NCI-H82 treated with DMSO at 0.1 percent for 48 hours (cell line): Measurements from ENCODE around the gene SNAPC4.
"Not testable (repeated sequence)": the region's sequence is repeated elsewhere in the genome, so short reads cannot be mapped to it uniquely, and the experiment has no call there.

Experiments
- DNase-seq: peaks from one replicate; lab custom pipeline; 2025; ENCODE audit not compliant: unreplicated experiment; lab: John Stamatoyannopoulos, UW

Gene SNAPC4

DNA sequence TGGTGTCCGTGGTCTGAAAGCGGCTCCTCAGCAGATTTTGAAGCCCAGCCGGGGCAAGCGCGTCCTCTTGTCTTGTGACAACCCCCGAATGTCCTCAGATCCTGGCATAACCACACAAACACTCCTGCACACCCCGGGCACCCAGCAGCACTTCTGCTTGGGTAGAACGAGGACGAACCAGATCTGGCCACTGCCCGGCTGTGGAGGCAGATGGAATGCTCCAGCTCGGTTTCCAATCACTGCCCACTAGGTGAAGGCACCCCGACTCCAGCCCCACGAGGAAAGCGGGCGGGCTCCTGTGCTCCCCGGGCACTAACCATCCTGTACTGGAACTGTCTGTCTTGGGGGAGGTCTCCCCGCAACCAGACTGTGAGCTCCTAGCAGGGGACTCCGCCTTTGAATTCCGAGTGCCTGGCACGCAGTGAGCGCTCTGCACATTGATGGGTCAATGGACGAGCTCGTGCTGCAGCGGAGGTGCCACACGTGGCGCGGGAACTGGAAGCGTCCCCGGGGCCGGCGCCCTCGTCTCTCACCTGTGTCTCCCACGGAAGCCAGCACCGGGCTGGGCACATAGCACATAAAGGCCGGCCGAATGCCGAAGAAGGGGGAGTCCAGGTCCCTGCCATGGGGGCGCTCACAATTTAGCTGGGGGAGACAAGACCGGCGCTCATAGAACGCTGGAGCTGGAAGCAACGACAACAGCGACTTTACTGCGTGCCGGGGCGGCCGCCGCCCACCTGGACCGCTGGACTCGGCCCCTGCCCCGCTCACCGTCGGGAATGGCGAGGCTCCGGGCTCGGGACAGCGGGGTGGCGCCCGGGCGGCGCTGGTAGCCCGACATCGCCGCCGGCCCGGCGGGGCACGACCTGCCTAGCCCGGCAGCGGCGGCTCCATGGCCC is 9.8 kb upstream of the SNAPC4 start:
- no peak for DNase-seq

DNA sequence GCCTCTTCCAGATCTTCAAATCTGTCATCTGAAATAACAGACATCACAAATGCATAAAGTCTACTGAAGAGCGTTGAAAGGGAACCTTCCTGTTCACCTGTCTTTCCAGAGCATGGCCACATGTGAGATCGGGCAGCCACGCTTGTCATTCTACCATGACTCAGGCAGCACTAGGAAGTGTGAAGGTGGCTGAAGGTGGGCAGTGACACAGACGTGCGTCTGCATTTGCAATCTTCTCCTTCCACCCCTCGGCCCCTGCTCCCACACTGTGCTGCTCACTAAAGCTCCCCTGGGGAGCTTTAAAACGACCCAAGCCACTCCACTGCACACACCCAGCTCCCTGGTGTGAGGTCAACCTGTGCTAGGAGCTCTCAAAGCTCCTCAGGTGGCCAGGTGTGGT is 7.9 kb upstream of the SNAPC4 start:
- DNase-seq: no peak

DNA sequence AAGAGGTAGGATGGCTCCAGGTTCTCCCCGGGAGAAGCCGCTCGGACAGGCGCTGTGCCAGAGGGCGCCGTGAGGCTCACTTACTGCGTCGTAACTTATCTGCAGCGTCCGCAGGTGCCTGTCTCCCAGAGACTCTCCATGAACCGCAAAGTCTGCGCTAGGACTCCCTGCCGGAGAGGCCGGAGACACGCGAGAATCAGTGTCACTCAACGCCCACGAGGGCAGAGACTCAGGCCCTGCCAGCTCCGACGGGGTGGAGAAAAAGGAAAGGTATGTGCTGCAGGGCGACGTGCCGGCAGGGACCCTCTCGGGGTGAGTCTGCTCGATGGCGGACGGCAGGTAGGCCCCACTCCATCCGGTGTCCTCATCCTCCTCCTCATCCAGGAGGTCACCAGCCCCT is 7.1 kb upstream of the SNAPC4 start:
- DNase-seq: not testable (repeated sequence)

DNA sequence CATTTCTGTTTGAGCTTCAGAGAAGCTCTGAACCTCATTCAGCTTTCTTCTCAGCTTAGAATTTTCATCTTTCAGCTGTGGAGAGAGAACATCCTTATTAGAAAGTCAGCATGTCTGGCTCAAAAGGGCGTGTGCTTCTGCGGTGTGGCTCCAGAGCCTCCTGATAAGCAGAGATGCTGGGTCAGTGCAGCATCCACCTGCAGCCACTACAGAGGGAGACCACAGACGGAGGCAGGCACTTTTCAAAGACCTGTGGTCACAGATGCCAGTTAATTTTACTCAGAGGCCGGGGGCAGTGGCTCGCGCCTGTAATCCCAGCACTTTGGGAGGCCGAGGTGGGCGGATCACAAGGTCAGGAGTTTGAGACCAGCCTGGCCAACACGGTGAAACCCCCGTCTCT is 5.9 kb upstream of the SNAPC4 start:
- DNase-seq: not testable (repeated sequence)

DNA sequence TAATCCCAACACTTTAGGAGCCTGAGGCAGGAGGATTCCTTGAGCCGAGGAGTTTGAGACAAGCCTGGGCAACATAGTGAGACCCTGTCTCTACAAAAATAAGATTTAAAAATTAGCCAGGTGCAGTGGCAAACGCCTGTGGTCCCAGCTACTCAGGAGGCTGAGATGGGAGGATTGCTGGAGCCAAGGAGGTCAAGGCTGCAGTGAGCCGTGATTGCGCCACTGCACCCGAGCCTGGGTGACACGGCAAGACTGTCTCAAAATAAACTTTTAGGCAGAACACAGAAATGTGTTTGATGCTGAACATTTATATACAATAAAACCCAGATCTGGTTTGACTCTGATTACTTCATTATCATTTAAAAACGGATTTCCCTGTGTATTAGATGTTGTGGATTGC is 5.5 kb upstream of the SNAPC4 start:
- no peak for DNase-seq

DNA sequence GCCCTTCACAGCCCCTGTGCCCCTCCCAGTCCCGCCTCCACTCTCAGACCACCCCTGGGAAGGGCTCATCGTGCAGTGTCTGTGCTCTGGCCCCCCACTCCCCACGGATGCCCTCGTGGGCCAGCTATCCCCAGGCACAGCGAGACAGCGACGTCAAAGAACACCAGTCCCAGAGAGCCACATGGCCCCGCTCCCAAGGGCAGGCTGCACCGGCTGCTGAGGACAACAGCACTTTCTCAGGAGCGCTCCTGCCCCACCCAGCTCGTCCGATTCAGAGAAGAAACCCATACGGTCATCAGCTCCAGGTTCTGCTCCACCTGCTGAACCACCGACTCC is 4.8 kb upstream of the SNAPC4 start:
- no peak for DNase-seq

DNA sequence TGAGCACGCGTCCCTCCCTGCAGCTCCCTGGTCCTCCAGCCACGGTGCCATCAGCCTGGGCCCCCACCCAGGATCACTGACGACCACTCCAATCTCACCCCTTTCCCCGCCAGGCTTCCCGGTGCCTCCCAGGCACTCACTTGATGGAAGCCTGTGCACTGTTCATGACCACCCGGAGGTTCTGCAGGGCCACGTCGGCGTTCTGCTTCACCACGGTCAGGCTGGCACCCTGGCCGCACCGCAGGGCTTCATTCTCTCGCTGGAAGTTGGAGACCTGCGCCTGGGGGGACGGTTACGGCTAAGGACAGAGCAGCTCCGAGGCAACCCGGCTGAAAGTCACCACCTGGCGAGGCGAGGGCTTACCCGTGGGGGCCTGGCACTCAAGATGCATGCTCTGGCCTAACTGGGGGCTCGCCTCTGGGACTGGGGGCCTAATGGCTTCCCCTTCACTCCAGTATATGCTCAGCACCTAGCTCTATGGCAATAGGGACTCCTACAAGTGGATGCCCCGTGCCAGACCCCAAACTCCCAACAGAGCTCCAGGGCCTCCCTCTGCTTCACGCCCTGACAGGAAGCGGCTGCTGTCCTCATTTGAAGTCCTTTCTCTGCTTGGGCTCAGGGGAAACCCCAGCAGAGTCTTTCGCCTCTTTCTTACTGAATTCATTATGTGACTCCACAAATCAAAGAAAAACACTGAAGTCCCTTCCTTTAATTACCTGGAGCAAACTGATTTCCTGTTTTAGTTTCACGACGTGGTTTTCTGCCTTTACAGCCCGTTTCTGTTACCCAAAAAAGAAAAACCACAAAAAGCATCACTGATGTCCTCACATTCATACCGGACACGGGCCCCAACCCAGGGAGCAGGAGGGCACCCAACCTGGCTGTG is 4.2 kb upstream of the SNAPC4 start:
- no peak for DNase-seq

DNA sequence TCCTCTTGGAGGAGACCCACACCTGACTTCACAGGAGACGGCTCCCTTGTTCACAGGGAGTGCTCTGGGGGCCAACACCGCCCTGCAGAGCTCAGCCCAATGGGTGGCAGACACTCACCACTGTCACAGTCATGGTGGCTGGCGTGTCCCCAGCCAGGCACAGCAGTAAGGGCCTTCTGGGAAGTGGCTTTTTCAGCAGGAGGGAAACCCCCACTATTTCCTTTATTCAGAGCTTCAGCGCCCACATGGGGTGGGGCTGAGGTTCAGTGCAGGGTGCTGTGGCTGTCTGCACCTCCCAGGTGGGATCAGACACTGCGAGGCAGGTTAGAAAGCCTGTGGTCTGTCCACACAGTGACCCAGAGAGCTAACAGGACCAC is 3.6 kb upstream of the SNAPC4 start:
- DNase-seq: no peak

DNA sequence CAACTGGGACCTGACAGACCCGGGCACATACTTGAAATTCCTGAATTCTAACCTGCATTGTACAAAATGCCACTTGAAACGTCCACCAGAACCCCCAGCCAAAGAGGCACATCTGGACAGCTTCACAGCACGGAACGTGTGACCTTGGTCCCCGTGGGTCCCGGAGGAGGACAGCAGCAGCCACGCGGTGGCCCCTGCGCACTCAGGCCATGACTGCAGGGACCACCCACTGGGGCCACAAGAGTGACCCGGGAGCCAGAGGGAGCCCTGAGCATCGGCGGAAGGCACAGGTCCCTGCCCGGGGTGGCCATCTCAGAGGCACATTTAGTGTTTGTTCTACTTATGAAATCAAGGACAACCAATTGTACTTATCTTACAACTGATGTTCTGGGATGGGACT is 2.1 kb upstream of the SNAPC4 start:
- no peak for DNase-seq

DNA sequence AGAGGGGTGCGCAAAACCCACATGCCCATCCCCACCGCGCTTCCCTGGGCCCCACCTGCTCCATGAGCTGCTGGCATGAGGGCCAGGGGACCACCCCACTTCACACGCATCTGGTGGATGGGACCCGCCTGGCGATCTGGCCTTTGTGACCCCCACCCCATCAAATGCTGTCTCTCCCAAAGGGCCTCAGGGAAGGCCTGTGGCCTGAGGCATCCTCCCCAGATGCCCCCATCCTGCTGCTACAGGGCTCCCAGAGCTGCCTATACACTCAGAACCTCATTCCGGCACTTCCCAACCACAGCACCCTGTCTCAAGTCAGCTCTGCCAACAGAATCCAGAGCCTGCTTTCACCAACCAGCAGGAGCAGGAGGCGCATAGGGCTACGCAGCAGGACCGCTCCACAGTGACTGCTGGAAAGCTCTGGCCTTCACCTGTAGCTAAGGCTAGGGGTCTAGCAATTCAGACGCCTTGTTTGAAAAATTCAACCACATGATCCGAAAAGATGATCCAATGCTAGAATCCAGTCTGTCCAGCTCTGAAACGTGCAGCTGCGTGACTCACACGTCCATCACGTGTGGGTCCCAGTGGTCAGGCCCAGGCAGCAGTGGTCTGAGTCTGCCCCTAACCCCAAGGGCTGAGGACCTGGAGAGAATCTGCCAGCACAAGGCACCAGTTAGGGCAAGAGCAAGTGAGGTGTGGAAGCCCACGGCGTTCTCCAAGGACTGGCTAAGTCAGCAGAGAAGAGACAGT is 1.4 kb upstream of the SNAPC4 start:
- DNase-seq: no peak

DNA sequence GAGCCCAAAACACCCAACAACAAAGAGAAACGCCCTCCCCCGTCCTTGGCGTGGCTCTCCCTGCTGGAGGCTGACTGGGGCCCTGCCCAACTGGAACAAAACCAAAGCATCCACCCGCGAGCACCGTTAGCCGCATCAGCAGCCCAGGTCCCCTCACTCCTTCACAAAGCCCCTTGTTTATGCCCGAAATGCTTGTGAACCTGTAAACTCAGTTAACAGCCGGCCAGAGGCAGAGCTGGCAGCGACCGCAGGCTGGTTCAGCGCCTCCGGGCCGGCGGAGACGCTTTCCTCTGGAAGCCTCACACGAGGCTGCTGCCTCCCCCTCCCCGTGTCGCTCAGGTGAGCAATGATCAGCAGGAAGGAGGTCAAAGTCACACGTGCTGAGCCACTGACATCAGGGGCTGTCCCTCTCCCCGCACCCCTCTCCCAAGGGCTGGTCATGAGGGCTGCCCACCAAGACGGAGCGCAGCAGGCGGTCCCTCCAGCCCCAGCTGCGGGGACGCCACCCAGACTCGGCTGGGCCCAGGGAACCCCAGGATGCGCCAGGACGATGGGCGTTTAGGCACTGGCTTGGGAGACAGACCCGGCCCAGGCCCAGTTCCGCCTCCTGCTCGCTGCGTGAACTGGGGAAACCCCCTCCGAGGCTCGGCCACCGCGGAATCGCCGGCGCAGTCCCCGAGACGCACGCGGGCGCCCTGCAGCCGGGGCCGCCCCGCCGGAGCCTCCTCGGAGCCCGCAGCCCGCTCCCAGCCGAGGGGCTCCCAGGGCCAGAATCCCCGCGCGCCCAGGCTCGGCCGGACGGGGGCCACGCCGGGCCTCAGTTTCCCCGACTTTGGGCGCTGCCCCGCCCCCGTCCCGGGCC is 563 bp downstream of the SNAPC4 start:
- no peak for DNase-seq

DNA sequence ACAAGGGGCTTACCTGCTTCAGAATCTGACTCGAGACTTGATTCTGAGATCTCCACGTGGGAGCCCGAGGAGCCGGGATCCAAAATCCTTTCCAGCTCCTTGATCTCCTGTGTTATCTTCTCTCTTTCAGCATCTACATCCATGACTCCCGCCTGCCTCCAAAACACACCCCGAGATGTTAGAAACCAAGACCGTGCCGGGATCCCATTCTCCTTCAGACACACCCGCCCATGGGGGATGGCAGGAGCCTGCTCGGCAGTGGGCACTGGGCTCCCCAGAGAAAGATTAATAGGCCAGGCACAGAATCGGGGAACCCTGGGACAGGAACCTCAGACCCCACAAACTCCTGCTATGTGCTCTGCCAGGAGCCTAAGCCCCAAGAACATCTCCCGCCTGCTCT is 1.7 kb downstream of the SNAPC4 start:
- no peak for DNase-seq

DNA sequence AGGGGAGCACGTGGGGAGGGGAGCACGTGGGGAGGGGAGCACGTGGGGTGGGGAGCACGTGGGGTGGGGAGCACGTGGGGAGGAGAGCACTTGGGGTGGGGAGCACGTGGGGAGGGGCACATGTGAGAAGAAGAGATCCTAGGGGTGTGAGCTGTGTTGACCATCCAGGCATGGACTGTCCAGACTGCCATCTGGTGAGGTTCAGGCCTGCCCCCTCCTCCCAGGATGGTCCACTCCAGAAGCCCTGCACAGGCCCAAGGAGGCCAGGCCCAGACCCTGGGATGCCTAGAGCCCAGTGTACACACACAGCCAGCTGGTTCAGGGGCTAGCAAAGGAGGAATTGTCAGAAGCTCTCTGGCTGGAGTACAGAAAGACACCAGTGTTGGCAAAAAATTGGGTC is 2.3 kb downstream of the SNAPC4 start:
- no peak for DNase-seq

DNA sequence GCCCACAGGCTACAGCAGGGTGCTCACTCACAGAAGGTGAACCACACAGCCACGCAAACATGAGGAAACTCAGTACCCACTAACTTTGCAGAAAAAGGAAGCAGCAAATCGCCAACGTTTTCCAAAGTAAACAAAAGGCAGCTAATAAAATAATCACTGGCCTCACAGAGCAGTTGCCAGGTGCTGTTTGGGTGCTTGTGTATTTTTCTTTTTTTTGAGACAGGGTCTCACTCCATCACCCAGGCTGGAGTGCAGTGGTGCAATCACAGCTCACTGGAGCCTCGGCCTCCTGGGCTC is 3.8 kb downstream of the SNAPC4 start:
- no peak for DNase-seq

DNA sequence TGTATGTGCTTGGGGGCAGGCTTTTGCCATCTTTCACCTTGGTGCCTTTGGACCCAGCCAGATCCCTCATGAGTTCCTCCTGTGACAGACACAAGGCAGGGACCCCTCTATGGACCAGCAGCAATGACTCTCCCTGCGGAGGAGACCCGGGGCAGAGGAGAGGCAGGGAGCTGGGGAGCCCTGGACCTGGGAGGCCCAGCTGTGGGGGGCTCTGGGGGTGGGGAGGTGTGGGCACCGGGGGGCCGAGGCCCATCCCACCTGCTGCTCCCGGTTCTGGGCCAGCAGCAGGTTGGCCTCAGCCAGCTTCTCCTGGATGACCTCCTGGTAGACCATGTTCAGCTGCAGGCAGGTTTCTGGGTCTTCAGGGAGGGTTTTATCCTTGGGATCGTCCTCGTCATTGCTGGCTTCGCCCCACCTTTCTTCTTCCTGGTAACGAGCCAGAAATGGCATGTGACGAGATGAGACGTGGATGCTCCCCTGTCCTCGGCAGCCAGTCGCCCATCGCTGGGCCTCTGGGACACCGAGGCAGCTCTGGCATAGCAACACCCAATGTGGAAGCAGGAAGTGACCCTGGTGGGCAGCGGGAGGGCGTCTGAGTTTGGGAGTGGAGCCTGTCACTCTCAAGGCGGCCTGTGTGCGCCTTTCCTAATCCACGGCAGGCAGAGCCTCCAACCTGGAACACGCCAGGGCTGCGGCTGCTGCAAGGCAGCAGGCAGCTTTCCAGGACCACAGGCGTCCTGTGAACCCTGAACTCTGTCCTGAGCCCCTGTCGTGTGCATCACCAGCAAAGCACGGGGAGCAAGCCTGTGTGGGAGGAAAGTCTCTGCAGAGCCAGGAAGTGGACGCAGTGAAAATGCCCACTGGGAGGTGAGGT is 4.4 kb downstream of the SNAPC4 start:
- no peak for DNase-seq

DNA sequence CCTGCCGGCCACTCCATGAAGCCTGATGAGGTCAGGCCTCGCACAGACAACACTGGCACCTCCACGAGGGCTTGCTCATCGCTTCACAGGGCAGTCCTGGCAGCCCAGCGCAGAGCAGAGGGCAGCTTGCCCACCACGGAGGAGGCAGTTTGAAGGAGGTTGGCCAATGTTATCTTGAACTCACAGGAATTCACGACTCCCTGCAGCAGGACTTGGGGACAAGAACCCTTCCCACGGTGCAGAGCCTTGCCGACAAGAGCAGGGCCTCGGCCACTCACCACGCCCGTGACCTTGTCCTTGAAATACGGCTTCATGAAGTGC is 5.0 kb downstream of the SNAPC4 start:
- DNase-seq: no peak

DNA sequence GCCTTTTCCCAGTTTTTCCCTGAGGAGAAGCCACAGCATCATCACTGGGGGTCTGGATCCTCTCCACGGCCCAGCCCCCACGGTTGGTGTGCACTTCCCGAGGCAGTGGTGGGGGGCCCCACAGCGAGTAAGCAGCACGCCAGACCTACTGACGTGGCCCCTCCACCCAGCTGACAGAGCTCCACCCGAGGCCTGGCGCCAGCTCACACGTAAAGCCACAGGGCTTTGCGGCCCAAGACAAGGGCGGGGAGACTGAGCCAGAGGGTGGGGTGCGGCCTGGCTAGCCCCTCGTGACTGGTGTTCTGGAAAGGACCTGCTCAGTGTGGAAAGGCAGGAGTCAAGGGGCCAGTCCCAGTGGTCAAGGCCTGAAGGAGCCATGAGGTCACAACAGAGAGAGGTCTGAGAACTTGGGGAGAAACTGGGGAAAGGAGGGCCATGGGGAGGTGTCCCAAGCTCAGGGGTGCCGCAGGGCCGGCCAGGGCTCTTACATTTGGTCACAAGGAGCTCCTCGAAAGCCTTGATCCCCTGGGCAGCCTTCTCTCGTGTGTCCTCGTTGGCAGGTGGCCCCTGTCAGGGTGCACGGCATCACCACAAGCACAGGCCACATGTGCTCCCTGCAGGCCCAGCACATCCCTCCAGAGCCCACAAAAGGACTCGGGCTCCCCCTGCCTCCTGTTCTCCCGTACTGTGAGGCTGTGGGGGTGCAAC is 5.5 kb downstream of the SNAPC4 start:
- DNase-seq: no peak

DNA sequence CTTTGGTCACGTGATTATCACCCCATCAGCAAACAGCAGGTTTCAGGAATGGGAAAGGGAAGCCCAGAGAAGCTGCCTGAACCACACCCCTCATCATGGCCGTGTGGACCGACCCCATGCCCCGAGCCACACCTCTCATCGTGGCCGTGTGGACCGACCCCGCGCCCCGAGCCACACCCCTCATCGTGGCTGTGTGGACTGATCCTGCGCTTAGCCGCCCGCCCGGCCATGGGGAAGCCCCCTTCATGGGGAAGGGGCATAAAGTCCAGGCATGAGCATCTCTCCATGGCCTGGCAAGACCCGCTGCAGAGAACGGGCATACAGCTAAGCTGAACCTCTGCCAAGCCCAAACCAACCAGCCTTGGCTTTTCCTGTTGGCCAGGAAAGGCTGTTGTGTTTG is 6.4 kb downstream of the SNAPC4 start:
- no peak for DNase-seq
